HUES48 (cell line): ENCODE data around the gene SLC52A1.

ENCODE experiments used
- H3K27ac ChIP-seq: one replicate; pipeline ENCODE4 v1.7.0; 2013; ENCODE audit warnings: low read depth, low read length, inconsistent platforms
- H3K27me3 ChIP-seq: 2 replicates; pipeline ENCODE4 v1.6.1; 2013; ENCODE audit warnings: mild to moderate bottlenecking, low read length; ENCODE audit not compliant: control insufficient read depth, insufficient read depth
- H3K36me3 ChIP-seq: 2 replicates; pipeline ENCODE4 v1.6.1; 2013; ENCODE audit warnings: low read length; ENCODE audit not compliant: control insufficient read depth, insufficient read depth
- H3K4me1 ChIP-seq: 2 replicates; pipeline ENCODE4 v1.6.1; 2013; ENCODE audit warnings: mild to moderate bottlenecking, low read length; ENCODE audit not compliant: control insufficient read depth, insufficient read depth
- H3K4me3 ChIP-seq: 2 replicates; pipeline ENCODE4 v1.5.1; 2013; ENCODE audit warnings: mild to moderate bottlenecking, low read depth, low read length
- H3K9ac ChIP-seq: 2 replicates; pipeline ENCODE4 v1.6.1; 2013; ENCODE audit warnings: mild to moderate bottlenecking, low read depth, low read length, moderate library complexity
- H3K9me3 ChIP-seq: 2 replicates; pipeline ENCODE4 v1.6.1; 2013; ENCODE audit warnings: low read length; ENCODE audit not compliant: control insufficient read depth, insufficient read depth

SLC52A1 gene

DNA sequence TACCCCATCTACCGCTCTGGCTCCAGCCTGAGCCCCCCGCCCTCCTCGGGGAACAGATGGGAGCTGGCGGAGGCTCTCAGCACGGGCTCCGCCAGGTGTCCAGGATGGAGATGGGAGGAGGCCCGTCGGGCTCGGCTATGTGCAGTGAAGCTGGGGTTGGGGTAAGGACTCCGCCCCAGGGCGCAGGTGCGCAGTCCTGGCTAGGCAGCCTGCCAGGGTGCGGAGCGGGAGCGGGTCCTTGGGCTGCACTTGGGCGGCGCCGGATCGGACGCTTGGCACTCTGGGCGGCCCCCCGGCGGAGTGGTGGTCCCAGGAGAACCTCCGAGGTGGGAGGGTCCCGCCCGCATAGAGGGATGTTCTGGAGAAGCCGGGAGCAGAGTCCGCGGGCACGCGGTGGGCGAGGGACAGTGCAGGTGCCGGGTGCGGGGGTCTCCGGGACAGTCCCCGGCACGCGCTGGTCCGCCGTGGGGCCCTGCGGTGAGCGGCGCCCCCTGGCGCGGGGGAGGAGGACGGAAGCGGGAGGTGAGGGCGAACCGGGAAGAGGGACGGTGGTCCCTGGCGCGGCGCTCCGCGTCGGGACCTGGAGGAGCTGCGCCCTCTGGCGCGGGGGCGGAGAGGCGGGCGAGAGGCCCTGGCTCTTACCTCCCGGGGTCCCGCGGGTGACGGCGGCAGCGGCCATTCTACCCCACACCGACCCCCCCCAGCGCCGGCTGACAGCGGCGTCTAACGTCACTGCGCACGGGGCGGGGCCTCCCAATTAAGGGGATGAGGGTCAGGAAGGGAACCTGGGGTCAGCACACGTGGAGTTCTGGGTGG lies 48.1 kb downstream of the SLC52A1 start, which contains the start of gene CAMTA2:
CAMTA2 (minus strand) TSS at position 725 of the 816 bp plus-strand sequence. CDS start 1,453 bp downstream, outside the sequence.
- Histone ChIP-seq H3K9me3 (no peaks in the 10 kb centered on the region), H3K9ac (no peak within 1 kb of the TSS), H3K27me3 (peaks cover 2% of the 10 kb centered on the region; the same call in 1 of the 2 replicates), H3K36me3 (peaks cover 9% of the 10 kb centered on the region; the same call in 1 of the 2 replicates), H3K4me3 (peak within 1 kb of the TSS; percentile 77), H3K27ac (no peak within 1 kb of the TSS), H3K4me1 (peaks cover 14% of the 10 kb centered on the region)

- Histone ChIP-seq H3K4me1 (peaks cover 14% of the 10 kb centered on the region), H3K9ac (no peak overlapping the region), H3K27me3 (peaks cover 2% of the 10 kb centered on the region; the same call in 1 of the 2 replicates), H3K36me3 (peaks cover 11% of the 10 kb centered on the region; the same call in 1 of the 2 replicates), H3K9me3 (no peaks in the 10 kb centered on the region), H3K27ac (no peak overlapping the region), H3K4me3 (peak overlapping the region; percentile 77)
These were observed 48.8 kb downstream of the SLC52A1 start for GRCh38 chr17:4986403-4986802.
